GM19043 (cell line): ENCODE results near the gene C11orf87.

Source experiments
- ATAC-seq: cut with Tn5 transposase; IDR thresholded peaks from one replicate; pipeline ENCODE4 v1.9.1; 2021; ENCODE audit warnings: low read depth; ENCODE audit not compliant: unreplicated experiment

C11orf87 gene

DNA sequence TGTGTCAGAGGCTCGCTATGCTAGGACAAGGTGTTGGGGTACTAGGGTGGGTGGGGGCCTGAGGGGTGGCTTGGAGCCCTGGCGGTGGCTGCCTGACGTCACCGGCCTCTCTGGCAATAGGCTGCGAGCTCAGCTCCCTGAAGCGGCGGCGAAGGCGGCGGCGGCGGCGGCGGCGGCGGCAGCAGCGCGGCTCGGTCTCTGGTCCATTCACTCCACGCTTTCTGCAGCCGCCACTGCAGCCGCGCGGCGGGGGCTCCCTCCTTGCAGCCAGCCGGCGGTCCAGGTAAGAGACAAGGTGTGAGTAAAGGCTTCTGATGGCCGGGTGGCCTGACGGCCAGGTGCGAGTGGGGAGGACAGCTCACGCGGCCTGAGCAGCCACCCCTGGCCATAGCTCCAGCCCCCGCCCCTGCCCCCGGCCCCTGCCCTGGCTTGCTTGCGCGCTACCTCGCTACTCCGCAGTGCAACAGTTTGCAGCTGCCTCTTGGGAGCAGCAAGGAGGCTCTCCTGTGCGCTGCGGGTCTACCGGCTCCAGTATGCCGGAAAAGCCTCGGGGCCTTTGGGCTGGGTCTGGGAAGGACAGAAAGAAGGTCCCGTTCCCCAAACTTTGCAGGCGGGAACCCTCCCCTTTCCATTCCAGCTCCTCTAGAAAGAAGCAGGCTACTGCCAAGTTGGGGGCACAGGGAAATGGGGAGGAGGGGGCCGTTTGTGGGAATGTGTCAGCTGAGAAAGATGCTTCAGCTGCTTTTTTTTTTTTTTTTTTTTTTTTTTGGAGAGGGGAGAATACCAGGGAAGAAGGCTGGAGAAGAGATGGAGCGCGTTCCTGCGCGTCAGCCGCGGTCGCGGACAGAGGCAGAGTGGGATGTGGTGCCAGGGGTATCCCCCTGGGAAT lies at the start of gene C11orf87:
Gene C11orf87, plus strand, starts transcription at position 210 of the 889 bp plus-strand sequence. CDS start 1,444 bp downstream, outside the sequence.
- no peak for ATAC-seq

DNA sequence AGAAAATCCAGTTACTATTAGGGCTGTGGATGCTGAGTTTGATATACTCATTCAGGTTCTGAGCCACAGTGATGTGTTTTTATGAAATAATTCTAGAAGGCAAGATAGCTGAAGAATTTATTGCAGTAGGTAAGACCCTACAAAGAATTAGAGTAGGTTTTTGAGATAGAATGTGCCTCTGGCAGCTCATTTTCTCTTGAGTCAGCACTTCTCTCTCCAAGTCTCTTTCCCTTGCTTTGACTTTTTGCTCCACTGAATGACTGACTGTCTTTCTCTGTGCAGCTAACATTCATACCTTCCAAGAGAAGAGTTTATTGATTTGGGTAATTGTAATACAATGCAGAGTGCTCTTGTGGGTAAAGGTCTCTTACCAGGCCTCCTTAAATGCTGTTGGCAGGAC lies 48.0 kb upstream of the C11orf87 start:
- no peak for ATAC-seq

DNA sequence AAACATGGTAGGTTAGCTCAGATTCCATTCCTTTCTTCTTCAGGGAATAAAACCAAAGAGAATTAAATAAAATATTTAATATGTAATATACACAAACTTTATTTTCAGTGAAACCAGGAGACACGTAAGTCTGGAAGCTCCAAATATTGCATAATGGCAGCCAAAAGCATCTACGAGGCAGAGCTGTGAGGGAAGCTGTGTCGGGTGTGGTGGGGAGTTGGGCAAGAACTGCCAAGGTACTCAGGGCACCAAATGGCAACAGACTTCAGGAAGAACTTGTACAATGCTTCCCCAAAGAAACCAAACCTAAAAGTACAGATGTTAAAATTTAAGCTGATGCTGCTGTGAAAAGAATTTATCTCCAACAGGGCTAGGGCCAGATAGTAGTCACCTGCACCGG lies 47.5 kb upstream of the C11orf87 start:
- no peak for ATAC-seq

DNA sequence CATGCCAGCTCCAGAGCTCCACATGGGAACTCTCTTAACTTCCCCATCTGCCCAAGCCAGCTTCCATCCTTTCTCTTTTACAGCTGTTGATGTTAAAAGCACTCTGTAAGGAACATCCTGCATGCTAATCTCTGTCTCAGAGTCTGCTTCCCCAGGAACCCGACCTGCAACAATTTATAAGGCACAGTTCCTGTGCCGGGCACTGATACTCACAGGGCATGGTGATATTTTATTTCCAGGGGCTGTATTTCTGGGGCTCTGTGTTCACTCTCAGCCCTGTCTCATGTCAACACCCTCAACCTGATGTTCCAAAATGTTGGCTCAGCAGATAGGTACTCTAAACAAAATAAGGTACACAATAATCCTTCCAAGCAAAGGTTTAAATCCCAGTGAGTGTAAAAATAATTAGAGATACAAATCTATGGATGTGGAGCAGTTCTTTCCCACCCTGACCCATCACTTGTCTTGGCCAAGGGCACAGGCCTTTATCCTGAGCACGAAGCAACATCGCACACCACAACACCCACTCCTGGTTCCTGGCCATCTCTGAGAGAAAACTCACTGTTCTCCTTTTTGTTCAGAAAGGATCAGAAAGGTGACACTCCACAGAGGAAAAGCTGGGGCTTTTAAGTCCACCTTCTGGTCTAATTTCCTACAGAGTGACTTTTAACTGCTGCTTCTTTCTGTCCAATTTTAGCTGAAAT lies 44.8 kb upstream of the C11orf87 start:
- ATAC-seq, result no peak

DNA sequence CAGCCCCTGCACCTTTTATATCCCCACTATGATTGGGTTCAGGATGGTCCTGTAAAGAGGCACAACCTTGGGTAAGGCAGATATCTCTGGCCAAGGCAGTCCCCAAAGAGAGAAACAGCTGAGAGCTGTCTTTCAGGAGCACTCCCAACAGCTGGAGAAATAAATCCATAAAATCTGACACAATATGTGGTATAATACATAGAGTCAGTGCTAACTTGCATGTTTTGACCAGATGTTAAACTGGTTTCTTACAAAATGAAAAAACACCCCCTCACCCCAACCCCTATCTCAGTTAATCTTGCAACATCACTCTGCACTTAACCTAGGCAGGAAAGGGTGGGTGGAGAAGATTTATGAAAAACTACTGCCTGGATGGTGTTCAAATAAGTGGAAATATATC lies 44.0 kb upstream of the C11orf87 start:
- no peak for ATAC-seq

DNA sequence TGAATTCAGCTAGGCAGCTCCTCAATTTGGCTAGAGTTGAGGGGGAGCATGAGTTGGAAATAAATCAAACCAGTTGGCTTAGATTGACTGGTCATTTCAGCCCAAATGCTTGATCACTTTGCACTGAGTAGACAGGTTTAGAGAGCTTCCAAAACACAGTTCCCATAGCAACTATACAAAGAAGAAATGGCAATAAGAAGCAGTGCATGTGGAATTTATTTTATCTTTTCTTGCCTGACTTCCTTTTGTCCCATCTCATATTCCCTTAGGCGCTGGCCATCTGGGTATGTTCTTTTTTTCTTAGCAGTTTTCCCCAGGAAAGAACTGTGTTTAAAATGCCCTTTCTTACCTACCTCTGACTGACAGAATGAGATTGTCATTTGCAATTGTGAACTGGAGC lies 38.7 kb upstream of the C11orf87 start:
- no peak for ATAC-seq

DNA sequence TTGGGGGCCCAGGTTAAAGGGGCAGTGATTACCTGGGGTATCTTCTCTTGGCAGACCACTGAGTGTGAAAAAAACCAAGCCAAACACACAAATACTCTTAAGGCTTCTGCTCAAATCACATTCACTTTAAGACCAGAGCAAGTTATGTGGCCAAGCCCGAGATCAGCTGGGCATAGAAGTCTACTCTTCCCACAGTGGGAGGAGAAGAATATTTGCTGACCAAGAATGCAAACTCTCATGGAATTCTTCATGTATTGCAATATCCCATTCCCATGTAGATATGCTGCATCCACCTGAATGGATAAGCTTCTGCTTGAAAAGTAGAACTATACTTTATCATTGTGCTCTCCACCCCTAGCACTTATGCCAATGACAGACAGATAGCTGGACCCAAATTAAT lies 37.1 kb upstream of the C11orf87 start:
- ATAC-seq, result no peak

DNA sequence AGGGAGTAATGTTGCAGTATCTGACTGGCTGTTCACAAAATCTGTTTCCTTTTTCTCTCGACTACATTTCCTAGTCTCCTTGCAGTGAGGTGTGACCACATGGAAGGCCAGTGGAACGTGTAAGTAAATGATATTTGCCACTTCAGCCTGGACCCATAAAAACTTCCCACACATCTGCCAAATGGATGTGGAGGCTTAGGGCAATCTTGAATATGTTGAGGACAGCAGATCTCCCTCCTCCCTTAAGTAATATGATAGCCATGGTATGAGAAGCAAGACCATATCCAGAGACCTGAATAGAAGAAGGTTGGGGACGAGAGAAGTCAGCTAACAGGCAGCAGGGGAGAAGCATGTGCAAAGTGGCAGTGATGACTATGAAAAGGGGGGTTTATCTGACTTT lies 33.0 kb upstream of the C11orf87 start:
- no peak for ATAC-seq

DNA sequence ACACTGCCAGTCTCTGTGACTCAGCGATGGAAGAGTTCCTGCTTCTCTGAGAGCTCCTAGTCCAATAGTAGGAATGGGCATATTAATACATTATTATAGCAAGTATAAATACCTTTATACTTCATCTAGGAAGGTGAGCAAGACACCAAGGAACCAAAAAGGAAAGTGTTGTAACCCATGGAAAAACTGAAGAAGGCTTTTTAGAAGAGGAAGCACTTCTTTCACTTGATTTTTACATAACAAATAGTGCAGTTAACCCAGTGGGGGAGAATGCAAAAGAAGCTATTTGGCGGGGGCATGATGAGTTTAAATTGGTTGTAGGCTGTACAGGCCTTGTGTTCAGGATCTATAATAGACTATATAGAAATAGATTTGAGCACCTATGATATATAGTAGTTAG lies 31.2 kb upstream of the C11orf87 start:
- ATAC-seq, result no peak

DNA sequence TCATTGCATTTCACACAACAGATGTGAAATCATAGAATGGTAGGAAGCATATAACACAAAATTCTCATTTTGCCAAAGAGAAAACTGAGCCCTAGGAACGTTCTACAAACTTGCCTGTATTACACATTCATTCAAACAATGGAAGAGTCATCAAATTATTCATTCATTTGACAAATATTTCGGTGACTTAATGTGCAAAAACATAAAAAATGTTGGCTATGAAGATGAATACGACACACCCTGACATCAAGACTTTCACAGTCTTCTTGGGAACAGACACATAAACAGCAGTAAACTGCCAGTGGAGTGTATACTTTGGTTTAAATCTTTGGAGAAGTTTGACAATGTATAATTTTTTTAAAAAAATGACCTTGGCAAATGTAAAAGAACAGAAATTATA lies 20.4 kb upstream of the C11orf87 start:
- no peak for ATAC-seq

DNA sequence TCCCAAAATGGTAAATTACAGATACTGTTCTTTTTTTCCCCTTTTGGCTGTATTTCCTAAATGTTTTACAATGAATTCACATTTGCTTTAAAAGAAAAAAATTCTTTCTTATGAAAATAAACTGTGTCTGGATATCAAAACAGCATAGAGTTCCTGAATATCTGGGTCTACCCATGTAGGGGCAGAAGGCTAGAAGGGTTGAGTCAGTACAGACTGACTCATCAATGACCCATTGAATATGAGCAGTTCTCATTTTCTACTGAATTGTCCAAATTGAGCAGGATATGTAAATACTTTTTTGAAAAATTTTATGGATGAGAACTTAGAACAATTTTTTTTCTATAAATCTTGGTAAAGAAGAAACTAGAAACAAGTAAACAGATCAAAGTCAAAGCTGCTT lies 16.3 kb upstream of the C11orf87 start:
- no peak for ATAC-seq

DNA sequence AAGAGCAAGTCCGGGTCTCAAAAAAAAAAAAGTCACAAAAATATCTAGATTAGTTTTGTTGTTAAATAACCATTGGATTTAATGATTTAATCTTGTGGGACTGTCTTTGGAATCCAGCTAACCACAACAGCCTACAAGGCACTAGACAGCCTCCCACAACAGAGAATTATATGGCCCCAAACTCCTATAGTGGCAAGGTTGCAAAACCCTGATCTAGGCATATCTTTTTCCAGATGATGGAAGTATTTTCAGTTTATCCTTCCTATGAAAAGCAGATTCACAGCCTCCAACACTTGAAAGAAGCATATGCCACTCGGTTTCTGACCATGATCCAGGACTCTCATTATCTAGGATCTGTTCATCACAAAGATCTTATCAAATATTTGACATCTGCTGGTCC lies 5.4 kb upstream of the C11orf87 start:
- ATAC-seq, result no peak

DNA sequence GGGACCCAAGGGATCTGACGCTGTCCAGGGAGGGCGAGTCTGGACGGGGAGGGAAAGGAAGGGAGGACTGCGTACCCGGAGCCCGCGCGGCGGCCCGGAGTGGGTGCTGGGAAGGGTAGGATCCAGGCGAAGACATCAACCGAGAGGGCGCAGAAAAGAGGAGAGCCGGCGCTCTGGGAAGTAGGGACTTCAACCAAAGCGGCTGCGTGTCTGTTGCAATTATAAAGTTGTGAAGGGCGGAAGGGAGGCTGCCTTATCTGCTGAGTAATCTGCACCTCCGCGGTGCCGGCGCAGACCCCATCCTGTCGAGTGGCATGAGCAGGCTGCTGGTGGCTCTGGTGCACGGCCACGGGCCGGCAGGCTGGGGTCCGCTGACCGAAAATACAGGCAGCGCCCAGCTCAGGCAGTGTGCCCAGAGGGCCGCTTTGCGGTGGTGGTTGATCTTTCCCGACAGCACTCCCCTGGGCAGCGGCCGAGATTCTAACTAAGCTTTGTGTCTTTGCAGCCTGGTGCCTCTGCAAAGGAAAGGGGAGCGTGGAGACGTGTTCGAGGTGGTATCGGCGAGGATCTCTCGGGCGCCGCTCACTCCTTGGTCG lies 978 bp downstream of the C11orf87 start:
- ATAC-seq, result no peak

DNA sequence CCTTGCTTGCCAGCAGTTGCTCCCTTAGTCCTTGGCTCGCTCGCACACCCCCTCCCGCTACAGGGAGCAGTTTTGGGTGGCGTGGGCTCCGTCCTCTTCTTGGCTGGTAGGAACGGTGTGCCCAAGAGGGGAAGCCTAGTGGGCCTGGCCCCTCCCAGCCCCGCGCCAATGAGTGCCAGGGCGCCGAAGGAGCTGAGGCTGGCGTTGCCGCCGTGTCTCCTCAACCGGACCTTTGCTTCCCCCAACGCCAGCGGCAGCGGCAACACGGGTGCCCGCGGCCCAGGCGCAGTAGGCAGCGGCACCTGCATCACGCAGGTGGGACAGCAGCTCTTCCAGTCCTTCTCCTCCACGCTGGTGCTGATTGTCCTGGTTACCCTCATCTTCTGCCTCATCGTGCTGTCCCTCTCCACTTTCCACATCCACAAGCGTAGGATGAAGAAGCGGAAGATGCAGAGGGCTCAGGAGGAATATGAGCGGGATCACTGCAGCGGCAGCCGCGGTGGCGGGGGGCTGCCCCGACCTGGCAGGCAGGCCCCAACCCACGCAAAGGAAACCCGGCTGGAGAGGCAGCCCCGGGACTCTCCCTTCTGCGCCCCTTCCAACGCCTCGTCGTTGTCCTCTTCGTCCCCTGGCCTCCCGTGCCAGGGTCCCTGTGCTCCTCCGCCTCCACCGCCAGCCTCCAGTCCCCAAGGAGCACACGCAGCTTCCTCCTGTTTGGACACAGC lies 1.6 kb downstream of the C11orf87 start:
- ATAC-seq, result no peak

DNA sequence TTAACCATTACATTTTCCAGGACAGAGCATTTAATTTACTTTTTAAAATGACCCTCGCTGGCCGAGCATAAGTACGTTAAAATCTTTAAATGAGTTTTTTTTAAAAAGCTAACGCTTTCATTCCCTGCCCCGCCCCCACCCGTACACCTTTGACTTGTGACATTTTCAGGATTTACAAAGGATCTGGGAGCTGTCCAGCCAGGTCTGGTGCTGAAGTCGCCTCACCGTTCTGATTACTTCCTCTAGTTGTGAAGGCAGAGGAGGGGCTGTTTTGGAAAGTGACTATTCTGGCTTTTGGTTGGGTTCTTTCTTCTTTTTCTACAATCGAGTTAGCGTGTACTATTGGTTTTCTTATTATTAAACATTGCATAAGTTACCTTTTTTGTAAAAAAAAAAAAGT lies 2.9 kb downstream of the C11orf87 start:
- ATAC-seq, result no peak

DNA sequence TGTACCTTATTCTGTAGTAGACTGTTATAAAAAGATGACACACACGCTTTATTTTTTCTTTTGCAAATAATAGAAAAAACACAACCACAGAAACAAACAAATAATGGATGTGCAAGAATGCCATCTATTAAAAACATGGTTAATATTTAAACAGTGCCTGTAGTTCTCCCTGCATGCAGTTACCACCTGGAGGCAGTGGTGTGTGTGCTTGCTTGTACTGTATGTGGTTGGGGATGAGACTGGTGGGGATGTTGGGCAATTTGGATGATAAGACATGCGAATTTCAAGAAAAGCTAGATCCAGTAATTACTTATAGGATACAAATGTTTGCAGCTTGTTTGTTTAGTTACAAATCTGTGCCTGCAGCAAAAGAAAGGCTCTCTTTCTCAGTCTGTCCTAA lies 3.6 kb downstream of the C11orf87 start:
- no peak for ATAC-seq

DNA sequence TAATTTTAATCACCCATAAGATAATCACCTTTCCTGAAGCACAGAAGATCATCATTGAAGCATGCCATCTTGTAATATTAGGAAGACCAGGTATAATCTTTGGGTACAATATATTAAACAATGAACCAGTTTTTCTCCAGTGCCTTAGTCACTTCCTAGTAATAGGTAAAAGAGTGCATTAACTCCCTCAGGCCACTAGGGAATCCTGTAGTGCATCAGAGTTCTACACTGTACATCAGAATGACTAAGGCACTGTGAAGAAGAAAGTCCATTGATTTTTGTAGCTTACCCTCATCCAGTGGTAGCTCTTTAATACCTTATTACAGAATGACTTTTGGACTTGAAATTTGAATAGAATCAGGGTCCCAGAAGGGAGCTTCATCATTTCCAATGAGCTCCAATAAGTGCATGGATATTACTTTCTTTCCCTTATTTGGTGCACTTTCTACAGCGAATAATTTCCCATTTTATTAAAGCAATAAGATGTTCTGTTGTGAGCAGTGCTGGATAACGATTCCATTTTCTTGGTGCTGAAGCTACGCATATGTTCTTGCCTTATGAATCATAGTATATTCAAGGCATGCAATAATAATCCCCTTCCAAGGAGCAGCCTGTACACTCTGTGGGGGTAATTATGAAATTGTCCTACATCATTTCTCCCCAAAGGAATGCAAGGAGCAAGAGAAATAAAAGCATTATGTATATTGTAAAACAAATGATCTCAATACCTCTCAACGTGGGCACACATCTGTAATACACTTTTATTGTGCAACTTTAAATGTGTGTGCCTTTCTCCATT lies 4.7 kb downstream of the C11orf87 start:
- no peak for ATAC-seq

DNA sequence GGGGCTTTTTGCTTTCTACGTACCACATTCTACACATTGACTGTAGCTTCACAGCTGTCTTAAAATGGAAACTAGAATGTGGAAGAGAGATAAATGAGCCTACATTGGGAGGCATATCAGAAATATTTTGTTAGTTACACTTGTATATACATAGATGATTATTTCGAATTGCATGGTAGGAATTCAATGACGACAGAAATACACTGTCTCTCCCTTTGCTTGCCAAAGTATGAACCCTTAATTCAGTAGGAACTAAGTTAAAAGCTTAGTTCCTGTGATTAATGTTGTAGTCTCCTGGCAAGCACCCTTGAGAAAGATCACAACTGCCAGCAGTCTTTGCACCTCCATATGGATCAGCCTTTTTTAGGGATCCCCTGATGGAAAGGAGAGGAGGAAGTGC lies 10.1 kb downstream of the C11orf87 start:
- ATAC-seq, result no peak

DNA sequence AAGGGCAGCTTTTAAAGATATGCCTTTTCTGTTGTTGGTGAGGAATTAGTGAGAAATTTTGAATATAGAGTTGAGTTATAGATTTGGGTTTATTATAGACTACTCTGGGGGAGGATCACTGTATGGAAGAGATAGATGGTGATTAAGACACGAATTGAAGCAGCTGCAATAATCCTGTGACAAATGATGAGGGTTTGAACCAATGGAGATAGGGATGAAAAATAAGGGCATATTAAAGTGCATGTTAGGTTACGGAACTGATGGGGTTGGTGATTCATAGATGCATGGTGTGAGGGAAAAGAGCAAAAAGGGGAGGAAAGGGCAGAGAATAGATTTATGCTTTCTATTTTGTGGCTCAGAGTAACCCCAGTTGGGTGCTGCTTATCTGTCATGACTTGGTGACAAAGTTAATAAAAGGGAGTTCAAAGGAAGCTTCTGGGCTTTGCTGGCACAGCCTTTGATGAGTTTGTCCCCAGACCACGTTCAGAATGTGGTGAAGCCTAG lies 11.8 kb downstream of the C11orf87 start:
- no peak for ATAC-seq
